CD4-positive, alpha-beta T cell treated with Interleukin-6 for 4 hours (primary cell): ENCODE data around the gene TTBK1.
"Not testable (repeated sequence)": the region's sequence is repeated elsewhere in the genome, so short reads cannot be mapped to it uniquely, and the experiment has no call there.

Experiments
- DNase-seq: peaks from one replicate; pipeline ENCODE4 v3.0.0-alpha.2; 2020; ENCODE audit warnings: mixed read lengths

Gene TTBK1

DNA sequence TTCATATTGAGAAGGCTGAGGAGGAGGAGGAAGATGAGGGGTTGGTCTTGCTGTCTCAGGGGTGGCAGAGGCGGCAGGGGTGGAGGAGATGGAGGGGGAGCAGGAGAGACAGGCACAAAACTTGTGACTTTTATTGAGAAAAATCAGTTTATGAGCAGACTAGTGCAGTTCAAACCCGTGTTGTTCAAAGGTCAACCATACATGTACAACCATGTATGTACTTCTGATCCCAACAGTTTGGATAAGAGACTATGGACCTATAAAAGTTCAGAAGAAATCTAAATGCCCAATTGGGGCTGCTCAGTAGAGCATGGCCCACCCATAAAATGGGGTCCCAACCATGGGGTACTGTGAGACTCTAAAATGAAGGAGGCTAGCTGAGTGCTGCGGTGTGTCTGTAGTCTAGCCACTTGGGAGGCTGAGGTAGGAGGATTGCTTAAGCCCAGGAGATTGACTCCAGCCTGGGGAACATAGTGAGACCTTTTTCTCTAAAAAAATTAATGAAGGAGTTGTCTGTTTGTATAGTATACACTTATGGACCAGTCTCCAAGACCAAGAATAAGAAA is 47.1 kb downstream of the TTBK1 start:
- no peak for DNase-seq

DNA sequence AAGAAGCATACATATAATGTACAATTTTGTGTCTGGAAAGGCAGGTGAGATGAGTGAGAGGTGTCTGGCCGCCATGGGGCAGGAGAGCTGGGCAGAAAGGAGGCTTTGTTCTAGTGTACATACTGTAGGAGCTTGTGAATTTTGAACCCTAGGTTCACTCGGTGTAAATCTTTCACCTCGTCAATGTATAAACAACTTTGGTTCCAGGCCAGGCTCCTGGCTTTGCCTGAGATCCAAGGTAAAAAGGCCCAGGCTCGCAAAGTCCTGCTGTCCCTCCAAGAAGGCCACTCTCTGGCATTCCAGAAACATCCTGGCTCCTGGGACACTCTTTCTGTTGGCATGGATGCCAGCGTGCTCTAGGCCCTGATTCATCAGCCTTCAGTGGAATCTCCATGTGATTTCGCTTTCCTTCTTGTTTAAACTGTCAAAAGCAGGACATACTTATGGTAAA is 47.6 kb downstream of the TTBK1 start:
- DNase-seq: no peak

DNA sequence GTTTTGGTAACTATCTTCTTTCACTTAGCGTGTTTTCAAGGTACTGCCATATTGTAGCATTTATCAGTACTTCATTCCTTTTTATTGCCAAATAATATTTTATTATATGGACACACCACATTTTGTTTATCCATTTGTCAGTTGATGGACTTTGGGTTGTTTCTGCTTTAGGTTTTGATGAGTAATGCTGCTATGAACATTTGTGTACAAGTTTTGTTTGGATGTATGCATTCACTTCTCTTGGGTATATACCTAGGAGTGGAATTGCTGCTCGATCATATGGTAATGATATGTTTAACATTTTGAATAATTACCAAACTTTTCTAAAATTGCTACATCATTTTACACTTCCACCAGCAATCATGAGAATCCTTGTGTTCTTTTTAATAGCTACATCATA is 48.4 kb downstream of the TTBK1 start:
- no peak for DNase-seq

DNA sequence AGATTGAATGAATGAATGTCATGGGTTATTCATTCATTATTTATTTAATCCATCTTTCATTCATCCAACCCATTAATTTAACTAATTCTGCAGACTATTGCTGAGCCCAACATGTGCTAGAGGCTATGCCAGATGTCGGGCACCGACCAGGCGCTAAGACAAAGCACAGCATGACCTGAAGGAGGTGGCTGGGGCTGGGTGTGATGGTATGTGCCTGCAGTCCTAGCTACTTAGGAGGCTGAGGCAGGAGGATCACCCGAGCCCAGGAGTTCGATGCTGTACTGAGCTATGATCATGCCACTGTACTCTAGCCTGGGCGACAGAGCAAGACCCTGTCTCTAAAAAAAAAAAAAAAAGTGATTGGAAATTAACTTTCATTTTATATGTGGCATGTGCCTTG is 49.1 kb downstream of the TTBK1 start:
- no peak for DNase-seq

DNA sequence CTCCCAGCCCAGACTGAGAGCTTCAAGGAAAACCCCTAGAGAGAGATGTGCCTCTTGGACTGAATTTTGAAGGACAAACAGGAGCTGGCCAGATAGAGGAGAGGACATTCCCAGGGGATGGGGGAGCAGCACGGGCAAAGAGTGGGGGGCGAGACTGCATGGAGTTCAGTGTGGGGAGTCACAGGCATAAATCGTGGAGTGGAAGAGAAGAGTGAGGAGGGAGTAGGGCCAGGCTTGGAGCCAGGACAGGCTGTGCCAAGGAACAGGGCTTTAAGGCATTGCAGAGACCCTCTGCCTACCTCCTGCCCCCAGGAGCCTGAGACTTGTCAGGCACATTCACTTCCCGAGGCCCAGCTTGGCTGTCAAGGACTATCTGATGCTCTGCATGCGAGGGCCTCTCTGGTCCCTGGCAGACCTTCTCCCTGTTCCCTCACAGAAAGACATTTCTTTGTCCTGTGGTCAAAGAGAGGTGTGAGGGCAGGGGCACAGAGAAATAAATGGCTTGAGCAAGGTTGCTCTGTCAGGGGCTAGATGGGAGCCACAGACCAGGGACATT is 49.6 kb downstream of the TTBK1 start:
- no peak for DNase-seq

DNA sequence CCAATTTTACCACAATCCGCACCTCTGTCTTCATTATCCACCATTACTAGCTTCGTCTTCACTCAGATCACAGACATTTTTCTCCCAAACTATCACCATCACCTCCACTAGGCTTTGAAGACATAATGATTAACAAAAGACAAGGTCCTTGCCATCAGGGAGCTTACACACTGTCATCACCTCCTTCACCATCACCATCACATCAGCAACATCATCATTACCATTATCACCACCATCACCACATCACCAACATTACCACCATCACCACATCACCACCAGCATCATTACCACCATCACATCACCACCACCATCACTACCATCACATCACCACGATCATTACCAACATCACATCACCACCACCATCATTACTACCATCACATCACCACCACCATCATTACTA is 50.4 kb downstream of the TTBK1 start:
- DNase-seq: no peak

DNA sequence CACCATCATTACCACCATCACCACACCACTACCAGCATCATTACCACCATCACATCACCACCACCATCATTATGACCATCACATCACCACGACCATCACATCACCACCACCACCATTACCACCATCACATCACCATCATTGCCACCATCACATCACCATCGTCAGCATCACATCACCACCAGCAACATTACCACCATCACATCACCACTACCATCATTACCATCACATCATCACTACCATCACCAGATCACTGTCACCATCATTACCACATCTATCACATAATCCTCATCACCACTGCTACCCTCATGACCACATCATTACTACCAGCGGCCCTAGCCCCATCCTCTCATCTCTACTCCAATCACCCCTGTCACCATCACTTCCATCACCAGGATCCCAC is 51.3 kb downstream of the TTBK1 start:
- no peak for DNase-seq

DNA sequence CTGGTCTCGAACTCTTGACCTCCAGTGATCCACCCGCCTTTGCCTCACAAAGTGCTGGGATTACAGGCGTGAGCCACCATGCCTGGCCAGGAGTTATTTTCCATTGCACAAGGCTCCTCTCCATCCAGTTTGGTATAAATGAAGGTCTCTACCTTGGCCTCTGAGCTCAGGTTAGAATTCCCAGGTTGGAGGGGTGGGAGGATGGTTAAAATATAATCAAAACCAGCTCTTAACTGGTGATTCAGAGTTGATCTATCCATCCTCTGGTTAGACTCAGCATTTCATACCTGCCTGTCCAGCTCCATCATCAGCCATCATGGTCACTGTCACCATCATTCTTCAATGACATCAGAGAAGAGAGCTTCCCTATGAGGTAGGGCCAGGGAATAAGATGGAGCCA is 52.2 kb downstream of the TTBK1 start:
- DNase-seq: no peak

DNA sequence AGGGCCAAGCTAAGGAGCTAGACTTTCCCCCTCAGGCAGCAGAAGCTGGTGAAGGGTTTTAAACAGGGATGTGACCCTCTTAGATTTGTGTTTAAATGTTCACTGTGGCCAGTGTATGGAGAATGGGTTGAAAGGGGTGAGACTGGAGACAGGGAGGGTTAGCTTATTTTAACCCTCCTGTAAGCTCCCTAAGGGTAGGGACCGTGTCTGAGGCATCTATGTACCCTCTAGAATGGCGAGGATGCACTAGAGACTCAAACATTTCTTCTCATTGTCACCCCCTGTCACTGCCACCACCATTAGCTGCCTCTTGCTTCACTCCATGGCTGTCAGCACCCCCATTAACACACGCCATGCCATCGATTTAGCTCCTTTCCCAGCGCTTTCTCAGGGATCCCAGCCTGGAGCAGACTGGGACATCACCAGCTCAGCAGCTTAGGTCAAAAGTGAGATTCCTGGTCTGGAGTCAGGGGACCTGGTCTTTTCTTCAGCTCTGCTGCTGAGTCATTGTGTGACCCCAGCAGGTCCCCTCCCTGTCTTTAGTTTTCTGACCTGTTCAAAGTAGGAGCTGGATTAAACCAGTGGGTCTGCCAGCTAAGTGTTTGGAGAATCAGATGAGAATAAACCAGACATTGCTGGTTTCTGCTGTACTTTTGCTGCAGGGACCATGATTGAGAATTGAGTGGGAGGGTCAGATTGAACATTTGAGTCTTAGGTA is 53.7 kb downstream of the TTBK1 start:
- no peak for DNase-seq

DNA sequence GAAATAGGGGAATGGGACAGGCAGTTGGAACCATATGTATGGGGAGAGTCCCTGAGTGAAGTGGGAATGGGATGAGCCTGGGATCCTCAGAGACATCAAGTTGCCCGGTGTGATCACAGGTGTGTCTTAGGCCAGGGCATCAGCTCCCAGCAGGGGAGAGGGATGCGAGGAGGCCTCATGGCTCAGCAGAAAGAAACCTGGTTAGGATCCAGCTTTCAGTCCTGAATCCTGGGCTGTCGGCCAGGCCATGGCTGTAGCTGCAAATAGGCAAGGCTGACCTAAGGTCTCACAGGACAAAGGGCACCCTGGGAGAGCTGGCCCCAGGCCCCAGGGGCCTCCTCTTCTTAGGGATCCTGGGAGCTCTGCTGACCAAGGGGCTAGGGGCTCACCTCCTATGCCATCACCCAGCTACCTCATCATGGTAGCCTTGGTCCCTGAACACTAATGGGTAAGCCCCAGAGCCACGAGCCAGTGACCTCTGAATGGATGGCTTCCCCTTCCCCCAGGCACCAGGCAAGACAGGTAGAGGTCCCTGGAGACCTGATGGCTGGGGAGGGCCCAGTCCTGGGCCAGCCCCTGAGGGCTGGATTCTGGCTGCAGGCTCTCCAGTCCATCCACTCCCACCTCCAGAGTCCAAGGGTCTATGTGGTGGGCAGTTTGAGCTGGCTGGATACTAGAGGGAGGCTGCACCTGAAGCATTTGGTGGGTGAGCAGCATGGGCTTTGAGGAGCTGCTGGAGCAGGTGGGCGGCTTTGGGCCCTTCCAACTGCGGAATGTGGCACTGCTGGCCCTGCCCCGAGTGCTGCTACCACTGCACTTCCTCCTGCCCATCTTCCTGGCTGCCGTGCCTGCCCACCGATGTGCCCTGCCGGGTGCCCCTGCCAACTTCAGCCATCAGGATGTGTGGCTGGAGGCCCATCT is 54.6 kb downstream of the TTBK1 start, which contains the start of gene SLC22A7:
TSS of gene SLC22A7 (plus strand) at position 617 of the 921 bp plus-strand sequence. CDS start at position 716, 99 bp downstream.
- no peak for DNase-seq

DNA sequence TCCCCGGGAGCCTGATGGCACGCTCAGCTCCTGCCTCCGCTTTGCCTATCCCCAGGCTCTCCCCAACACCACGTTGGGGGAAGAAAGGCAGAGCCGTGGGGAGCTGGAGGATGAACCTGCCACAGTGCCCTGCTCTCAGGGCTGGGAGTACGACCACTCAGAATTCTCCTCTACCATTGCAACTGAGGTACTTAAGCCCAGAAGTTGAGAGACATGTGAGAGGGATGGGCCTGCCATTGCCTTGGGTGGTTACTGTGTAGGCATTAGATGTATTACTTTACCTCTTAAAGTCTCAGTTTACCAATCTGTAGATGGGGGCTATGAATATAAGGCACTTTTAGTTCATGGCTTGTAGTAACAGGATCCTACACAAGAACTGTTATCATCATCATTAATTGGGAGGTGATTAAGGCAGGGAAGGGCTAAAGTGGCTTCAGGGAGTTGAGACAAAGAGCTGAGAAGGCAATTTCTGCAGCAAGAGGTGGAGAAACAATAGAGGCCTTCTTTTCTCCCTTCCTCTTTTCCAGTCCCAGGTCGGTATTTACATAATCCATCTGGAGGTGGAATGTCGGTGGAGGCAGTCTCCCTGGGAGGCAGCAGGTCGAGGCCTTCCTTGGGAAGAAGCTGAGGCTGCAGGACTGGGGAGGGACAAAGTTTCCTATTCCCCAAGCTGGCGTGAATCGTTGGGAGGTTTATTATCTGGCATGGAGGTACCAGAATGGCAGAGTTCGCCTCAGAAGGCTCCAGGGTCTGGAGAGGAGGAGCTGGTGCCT is 55.5 kb downstream of the TTBK1 start:
- DNase-seq: no peak

DNA sequence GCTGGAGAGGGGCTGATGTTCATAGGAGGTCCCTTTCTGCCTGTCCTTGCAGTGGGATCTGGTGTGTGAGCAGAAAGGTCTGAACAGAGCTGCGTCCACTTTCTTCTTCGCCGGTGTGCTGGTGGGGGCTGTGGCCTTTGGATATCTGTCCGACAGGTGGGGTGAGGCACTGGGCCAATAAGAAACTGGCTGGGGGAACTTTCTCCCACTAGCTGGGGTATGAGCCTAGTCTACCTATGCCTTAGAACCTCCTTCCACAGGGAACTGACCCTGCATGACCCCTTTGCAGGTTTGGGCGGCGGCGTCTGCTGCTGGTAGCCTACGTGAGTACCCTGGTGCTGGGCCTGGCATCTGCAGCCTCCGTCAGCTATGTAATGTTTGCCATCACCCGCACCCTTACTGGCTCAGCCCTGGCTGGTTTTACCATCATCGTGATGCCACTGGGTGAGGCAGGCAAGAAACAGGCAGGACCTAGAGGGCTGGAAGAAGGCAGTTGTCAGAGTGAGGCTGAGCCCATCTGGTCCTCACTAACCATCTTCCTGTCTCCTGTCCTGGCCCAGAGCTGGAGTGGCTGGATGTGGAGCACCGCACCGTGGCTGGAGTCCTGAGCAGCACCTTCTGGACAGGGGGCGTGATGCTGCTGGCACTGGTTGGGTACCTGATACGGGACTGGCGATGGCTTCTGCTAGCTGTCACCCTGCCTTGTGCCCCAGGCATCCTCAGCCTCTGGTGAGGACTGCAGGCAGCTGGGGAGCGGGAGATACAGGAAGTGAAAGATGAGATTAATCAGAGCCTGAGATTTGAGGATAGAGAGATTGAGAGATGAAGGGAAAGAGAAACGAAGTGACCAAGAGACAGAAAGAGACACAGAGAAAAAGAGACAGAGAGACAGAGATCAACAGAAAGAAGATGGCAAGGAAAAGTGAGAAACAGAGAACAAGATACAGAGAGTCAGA is 56.3 kb downstream of the TTBK1 start:
- DNase-seq: no peak

DNA sequence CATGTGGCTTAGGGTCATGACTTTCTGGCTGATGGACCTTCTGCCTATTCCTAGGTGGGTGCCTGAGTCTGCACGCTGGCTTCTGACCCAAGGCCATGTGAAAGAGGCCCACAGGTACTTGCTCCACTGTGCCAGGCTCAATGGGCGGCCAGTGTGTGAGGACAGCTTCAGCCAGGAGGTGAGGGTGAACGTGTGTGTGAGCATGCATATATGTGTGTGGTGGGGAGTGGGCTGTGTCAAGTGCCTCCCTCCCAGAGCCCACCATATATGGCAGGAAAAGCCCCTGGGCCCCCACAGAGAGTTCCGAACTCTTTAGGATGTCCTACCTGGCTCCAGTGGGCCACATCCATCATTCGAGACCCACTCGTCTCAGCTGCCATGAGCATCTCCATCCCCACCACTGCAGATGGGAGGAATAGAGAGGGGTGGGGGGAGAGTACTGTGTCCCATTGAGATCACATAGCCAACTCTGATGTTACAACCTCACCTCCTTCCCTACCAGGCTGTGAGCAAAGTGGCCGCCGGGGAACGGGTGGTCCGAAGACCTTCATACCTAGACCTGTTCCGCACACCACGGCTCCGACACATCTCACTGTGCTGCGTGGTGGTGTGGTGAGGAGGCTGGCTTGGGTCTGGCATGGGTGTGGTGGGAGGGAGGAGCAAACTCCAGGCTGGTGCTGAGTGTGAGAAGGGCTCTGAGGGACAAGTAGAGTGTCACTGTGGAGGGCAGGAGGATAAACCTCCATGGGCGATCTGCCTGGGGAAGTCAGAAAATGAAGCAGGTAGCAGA is 58.0 kb downstream of the TTBK1 start:
- DNase-seq: no peak

DNA sequence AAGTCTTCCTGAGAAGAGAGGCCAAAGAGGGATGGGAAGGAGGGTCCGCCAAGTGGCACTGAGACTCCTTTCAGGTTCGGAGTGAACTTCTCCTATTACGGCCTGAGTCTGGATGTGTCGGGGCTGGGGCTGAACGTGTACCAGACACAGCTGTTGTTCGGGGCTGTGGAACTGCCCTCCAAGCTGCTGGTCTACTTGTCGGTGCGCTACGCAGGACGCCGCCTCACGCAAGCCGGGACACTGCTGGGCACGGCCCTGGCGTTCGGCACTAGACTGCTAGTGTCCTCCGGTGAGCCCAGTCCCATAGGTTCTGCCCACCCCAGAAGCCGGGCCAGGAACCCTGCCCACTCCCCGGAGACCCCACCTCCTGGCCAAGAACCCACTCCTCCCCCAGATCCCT is 58.8 kb downstream of the TTBK1 start:
- DNase-seq: no peak

DNA sequence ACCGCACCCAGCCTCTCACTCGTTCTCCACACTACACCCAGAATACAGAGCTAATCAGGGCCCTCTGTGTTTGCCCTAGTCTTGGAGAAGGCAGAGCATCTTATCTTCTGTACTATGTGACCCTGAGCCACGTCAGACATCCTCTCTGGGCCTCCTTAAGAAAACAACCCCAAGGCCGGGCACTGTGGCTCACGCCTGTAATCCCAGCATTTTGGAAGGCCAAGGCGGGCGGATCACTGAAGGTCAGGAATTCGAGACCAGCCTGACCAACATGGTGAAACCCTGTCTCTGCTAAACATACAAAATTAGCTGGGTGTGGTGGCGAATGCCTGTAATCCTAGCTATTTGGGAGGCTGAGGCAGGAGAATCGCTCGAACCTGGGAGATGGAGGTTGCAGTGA is 59.7 kb downstream of the TTBK1 start:
- DNase-seq: not testable (repeated sequence)

DNA sequence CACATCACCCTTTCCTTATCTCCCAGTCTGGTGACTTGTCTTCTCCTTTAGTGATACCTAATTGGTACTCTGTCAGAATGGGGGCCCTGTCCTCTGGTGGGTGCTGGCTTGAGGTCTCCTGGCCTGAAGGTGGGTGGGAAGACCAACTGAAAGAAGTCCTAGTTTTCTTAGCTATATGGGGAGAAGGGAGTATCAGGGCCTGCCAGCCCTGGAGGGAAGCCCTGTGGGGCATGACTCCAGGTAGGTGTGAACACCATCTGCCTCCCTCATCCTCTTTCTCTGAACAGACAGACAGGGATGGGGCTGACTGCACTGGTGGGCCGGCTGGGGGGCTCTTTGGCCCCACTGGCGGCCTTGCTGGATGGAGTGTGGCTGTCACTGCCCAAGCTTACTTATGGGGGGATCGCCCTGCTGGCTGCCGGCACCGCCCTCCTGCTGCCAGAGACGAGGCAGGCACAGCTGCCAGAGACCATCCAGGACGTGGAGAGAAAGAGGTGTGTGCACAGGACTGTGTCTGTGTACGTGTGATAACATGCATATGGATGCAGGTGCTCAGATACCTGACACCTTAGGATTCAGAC is 60.6 kb downstream of the TTBK1 start:
- no peak for DNase-seq

DNA sequence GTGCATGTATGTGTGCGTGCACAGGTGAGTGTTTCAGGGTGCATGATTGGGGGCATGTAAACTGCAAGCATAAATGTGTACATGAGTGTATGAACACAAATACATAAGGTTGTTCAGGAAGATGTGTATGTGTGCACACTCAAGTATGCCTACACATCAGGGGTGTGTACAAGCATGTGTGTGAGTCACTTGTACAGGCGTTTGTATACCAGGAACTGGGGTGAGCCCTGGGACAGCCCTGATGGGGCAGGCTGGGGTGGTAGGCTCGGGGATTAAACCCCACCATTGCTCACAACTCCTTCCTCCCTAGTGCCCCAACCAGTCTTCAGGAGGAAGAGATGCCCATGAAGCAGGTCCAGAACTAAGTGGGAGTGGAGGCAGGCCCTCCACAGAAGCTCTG is 61.1 kb downstream of the TTBK1 start:
- no peak for DNase-seq

DNA sequence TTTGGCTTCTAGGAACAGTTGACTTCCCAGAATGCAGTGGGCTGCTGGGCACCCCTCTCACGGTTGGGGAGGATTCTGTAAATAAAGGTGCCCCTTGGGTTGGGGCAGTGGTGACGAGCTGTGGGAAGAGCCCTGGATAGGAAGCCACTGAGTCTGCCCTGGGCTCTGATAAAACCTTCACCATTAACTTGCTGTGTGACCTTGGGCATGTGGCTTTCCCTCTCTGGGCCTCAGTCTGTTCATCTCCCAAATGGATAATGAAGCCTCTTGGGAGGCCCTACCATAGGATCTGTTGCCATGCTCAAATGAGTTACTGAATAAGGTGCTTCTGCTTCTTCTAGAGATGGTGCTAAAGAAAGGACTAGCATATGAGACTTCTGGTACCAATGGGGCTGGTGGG is 61.6 kb downstream of the TTBK1 start:
- no peak for DNase-seq

DNA sequence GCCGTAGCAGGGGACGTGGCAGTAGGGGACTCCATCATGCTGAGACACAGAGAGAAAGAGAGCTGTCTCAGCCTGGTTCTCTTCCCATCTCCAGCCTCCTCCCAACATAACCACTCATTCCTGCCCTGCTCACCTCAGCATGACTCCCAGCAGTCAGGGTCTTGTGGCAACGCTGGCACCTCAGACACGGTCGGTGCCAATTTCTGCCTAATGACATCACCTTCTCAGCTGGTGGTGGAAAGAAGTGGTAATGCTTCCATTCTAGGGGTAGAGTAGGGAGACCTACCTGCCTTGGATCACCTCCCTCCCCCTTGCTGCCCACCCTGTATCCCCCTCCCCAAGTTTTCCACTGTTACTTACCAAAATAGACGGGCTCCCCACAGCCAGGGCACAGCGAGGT is 62.8 kb downstream of the TTBK1 start:
- DNase-seq: no peak

DNA sequence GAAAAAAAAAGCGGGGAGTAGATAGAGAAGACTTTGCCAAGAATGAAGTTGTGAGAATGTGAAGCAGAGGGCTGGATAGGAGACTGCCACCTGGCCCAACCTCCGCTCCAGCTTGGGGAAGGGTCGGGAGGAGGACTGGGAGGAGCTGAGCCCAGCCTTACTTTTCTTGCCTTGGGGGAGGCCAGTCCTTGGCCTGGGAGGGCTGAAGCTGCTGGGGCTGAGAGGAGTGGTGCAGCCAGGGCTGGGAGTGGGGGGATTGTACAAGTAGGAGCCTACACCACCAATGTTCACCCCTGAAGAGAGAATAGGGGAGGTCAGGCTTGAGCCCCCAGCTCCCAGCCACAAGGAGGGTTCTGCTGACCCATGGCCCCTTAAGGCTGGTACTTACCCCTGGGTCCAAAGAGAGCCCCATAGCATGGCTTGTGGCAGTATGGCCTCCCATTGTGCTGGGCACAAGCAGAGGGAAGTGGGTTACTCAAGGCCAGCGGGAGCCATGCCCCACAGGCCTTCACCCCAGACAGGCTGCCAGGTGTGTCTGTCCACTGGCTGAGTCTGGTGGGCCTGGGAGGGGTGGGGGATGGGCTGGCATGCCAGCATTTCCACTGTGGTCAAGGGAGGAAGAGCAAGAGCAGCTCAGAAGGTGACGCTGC is 64.3 kb downstream of the TTBK1 start:
- DNase-seq: no peak
